ENCODE results near the gene TTLL3.
"Not testable (repeated sequence)": the region's sequence is repeated elsewhere in the genome, so short reads cannot be mapped to it uniquely, and the experiment has no call there.

TTLL3 gene

DNA sequence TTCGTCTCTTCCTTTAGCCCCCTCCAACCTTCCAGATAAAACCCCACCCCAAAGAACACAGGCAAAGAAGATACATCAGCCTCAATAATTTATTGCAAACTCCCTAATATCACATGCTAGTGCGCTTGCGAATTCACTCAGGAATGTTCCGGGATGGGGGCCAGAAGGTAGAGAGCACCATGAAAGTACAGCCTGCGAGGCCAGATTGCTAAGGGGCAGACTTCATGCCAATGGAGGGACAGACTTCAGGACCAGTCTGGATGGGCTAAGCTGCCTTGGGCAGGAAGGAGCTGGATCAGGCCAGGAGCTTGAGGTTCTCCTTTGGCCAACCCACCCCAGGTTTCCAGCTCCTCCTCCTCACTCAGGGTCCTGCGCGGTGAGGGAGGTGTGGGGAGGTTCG is 56.6 kb downstream of the TTLL3 start:
- no peak for DNase-seq (ENCODE audit: low read depth)

DNA sequence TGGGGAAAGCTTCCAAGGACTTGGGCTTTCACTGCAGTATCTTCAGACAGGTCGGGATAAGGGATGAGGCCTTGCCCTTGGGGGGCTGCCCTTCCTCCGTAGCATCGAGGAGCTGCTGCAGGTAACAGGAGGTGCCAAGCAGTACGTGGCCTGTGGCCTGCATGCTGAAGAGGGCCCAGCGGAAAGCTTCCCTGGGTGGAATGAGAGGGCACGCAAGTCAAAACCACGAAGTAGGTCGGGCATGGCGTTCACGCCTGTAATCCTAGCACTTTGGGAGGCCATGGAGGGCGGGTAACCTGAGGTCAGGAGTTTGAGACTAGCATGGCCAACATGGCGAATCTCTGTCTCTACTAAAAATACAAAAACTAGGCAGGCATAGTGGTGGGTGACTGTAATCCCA is 57.0 kb downstream of the TTLL3 start:
- no peak for DNase-seq (ENCODE audit: low read depth)

DNA sequence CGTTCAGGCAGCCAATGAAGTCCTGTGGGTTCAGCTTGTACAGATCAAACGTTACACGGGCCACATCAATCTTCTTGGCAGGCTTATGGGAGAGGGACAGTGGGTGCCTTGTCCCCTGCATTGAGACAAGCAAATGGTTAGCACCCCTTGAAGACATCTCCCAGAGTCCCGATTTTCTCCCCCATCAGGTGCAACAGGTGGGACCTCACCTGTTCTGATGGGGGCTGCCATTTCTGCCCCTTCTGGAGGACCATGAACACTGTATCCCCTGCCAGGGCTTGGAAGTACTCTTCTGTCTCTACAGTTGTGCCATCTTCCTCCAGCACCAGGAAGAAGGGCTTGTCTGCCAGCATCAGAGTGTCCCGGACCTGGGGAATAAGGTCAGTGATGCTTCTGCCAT is 59.9 kb downstream of the TTLL3 start:
- DNase-seq (ENCODE audit: low read depth): no peak

GRCh38 chr3:9870978-9871377 is 60.9 kb downstream of the TTLL3 start:
- DNase-seq (ENCODE audit: low read depth): peak; percentile 55

GRCh38 chr3:9872067-9872466 is 62.0 kb downstream of the TTLL3 start:
- not testable (repeated sequence) for DNase-seq (ENCODE audit: low read depth)

- DNase-seq (ENCODE audit: low read depth): no peak
These were observed 65.4 kb downstream of the TTLL3 start for GRCh38 chr3:9875448-9875847.

- DNase-seq (ENCODE audit: low read depth): not testable (repeated sequence)
These were observed 66.2 kb downstream of the TTLL3 start for GRCh38 chr3:9876255-9876654.

DNA sequence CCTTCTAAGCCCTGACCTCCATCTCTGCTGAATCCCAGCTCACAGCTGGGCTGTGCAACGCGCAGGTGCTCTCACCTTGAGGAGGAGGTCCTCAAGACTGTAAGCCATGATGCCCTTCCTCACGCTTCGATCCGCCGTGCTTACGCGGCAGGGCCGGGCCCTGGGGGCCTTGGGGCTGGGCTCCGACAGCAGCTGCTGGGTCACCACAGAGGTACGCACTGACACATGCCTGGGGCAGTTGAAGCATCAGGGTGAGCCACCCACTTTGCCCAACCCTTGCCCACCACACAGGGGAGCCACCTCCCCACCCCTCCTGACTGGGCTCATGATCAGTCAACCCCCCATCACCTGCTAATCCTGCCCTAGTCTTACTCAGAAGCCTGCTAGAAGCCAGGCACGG is 66.9 kb downstream of the TTLL3 start:
- DNase-seq (ENCODE audit: low read depth): no peak

- DNase-seq (ENCODE audit: low read depth): no peak
These were observed 68.6 kb downstream of the TTLL3 start for GRCh38 chr3:9878700-9879099.

GRCh38 chr3:9879830-9880549 is 69.9 kb downstream of the TTLL3 start, which contains the start of gene CIDEC:
CIDEC (minus strand) TSS chr3:9880253; CDS start chr3:9878486, 1,767 bp downstream.
- DNase-seq (ENCODE audit: low read depth): no peak

- DNase-seq (ENCODE audit: low read depth): no peak
These were observed 71.4 kb downstream of the TTLL3 start for GRCh38 chr3:9881441-9881840.

DNA sequence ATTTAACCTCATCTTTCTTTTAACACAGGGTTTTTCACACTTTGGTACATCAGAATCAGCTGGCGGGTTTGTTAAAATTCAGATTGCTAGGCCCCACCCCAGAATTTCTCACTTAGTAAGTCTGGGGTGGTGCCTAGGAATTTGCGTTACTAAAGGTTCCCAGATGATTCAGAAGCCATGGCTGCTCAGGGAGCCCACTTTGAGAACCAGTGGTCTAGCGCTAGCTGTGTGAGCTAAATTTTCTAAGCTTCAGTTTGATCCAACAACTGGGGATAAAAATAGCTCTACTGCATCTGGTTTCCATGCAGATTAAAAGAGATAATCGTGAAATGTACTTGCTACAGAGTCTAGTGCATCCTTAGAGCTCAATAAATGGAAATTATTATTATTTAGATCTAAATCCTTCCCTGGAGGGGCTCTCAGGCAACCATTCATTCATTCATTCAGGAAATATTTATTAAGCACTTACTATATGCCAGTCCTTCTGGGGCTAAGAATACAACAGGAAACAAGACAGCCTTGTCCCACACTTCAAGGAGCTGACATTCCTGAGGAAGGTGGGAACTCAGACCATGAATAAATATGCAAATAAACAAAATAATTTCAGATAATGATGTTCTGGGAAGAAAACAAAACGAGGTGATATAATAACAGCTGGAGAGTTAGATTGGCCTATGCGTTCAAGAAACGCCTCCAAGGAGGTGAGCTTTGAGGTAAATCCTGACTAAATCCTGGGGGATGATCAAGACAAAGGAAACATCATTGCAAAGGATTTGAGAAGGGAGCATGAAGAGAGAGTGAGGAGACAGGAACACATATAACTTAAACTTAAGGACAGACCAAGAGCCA is 73.9 kb downstream of the TTLL3 start:
- DNase-seq (ENCODE audit: low read depth): peak; percentile 14

GRCh38 chr3:9884555-9885165 is 74.6 kb downstream of the TTLL3 start:
- DNase-seq (ENCODE audit: low read depth): peak; percentile 69

Measured in HS-5 (cell line).